ENCODE measurements around the gene ABLIM3. TPM values are rescaled to one million over a fixed set of nuclear protein-coding genes. Genes with fewer than 3 reads are reported as not detected.

Gene ABLIM3
- total and polyA plus RNA-seq, 10 of the 15 experiments (the other 5 are each of a cell fraction or from before 2014, with no cell fraction given), result 0.03 TPM; not detected in 9

DNA sequence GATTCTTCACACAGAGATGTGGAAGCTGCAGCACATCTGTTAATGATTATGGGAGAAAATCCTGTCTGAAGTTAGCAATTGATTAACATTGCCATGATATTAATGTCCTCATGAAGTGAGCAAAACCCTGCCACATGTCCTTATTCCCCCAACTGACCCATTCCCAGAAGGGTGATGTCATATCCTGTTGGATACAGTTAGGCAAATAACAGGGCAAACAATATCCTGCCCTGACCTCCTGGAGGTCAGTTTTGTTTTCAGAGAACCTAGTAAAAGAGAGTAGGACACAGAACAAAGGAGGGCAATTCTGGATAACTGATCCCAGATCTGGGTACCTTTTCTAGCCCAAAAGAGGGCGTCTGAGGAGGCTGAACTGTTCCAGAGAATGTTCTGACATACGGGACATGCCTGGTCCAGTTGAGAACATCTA, 11.0 kb downstream of the ABLIM3 start (continued):
- no peak for TF ChIP-seq CUX1 (IDR thresholded peaks at IDR 0.05; ENCODE audit: insufficient replicate concordance, low read depth, low read length)
- TF ChIP-seq ZBTB4 (CRISPR knock-in tag; IDR thresholded peaks at IDR 0.05), result no peak
- no peak for TF ChIP-seq ZSCAN29 (IDR thresholded peaks at IDR 0.05)
- no peak for TF ChIP-seq MYB (IDR thresholded peaks at IDR 0.05; ENCODE audit: borderline replicate concordance, low read depth, low read length)
- no peak for TF ChIP-seq ATF2 (IDR thresholded peaks at IDR 0.05; ENCODE audit: low read length)
- TF ChIP-seq SIX5 (IDR thresholded peaks at IDR 0.05; ENCODE audit: low read depth, low read length, severe bottlenecking), result no peak
- TF ChIP-seq TCF3 (IDR thresholded peaks at IDR 0.05; ENCODE audit: borderline replicate concordance, insufficient read depth, low read depth, low read length), result no peak
